ENCODE measurements around the gene CCDC61.

The CCDC61 gene

DNA sequence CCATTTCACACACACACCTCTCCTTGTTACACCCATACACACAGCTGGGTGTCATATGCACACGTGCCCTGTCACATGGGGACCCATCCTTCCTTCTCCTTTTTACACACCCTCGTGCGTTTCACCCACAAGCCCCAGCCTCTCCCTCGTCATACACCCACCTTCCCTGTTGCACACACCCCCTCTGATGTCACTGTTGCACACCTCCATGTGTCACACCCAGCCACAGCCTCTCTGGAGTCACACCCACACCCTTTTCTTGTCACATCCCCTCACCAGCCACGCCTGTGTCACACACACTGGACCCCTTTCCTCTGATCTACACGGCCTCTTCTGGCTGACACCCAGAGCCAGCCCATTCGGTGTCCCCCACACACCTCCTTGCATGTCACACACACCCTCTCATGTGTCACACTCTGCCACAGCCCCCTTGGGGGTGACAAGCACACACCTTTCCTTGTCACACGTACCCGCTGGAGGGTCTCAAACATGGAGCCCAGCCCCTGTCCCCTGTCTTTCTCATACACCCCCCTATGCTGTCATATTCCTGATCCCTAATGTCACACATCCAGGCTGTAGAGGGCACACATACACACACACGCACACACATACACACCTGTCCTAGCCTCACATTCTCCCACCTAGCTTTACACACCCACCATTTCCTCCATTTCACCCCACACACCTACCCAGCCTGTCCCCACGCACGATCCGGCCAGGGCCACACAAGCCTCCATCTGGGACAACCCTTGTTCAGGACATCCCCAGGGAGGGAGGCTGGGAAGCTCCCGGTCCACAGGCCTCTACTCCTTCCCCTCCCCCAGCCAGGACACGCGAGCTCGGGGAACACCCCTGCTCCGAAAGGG is 23.0 kb upstream of the CCDC61 start:
- Histone ChIP-seq H4K5ac (ENCODE audit: low read length) (no peak overlapping the region), H3K9ac (ENCODE audit: low read length) (no peak overlapping the region), H3K4me3 (ENCODE audit: low read length) (no peak overlapping the region), H2BK15ac (replicated peaks; ENCODE audit: low read depth) (no peak overlapping the region), H3K56ac (ENCODE audit: low read length) (no peak overlapping the region), H2AK5ac (ENCODE audit: low read length) (no peak overlapping the region), H4K8ac (ENCODE audit: low read depth, low read length) (no peak overlapping the region), H3K4ac (ENCODE audit: low read depth, low read length) (no peak overlapping the region), H3K27me3 (ENCODE audit: insufficient read depth, low read length, poor library complexity) (no peaks in the 10 kb centered on the region), H2BK120ac (ENCODE audit: low read depth, low read length) (no peak overlapping the region), H3K79me2 (ENCODE audit: control insufficient read depth, insufficient read depth, low read length) (no peaks in the 10 kb centered on the region), H3K79me1 (ENCODE audit: low read length) (no peaks in the 10 kb centered on the region), H3K18ac (ENCODE audit: low read length) (no peak overlapping the region), H2BK5ac (ENCODE audit: low read length) (no peak overlapping the region), H3K27ac (ENCODE audit: low read depth, low read length) (no peak overlapping the region), H3K23ac (ENCODE audit: low read length) (no peak overlapping the region), H3K4me1 (ENCODE audit: control insufficient read depth, low read depth, low read length) (no peaks in the 10 kb centered on the region), H3K4me2 (ENCODE audit: low read length) (no peak overlapping the region), H3K36me3 (ENCODE audit: control insufficient read depth, insufficient read depth, low read length) (no peaks in the 10 kb centered on the region)
- WGBS (ENCODE audit: extremely low coverage, insufficient coverage, low lambda C conversion rate), result no CpG with 5 or more reads among the region's 18 CpGs
- no peak for DNase-seq

DNA sequence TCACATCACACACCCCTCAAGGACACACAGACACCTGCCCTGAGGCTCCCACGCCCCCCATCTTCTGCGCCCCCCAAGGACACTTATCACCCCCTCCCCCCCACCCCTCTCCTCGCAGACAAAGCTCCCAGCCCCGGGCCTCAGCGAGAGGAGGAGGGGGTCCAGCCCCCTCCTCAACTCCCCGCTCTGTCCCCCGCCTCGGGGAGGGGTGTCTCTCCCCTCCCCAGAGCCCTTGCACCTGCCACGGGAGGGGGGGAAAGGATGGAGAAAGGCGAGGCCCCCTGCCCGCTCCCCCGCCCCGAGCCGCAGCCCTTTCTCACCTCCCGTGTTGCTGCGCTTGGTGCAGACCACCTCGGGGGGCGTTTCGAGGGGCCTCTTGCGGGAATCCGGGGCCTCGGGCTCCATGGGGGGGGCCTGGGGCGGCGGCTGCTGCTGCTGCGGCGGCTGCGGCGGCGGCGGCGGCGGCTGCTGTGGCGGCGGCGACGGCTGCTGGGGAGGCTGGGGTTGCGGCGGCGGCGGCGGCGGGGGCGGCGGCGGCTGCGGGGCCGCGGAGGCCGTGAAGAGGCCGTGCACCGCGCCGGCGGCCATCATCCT is 22.2 kb upstream of the CCDC61 start:
- H3K79me1 ChIP-seq (ENCODE audit: low read length), result no peaks in the 10 kb centered on the region
- no peak overlapping the region for H4K5ac ChIP-seq (ENCODE audit: low read length)
- no peak overlapping the region for H3K4me2 ChIP-seq (ENCODE audit: low read length)
- no CpG with 5 or more reads among the region's 54 CpGs for WGBS (ENCODE audit: extremely low coverage, insufficient coverage, low lambda C conversion rate)
- H2BK5ac ChIP-seq (ENCODE audit: low read length), result no peak overlapping the region
- no peak overlapping the region for H3K27ac ChIP-seq (ENCODE audit: low read depth, low read length)
- no peak overlapping the region for H2AK5ac ChIP-seq (ENCODE audit: low read length)
- no peaks in the 10 kb centered on the region for H3K36me3 ChIP-seq (ENCODE audit: control insufficient read depth, insufficient read depth, low read length)
- H2BK15ac ChIP-seq (replicated peaks; ENCODE audit: low read depth), result no peak overlapping the region
- DNase-seq, result no peak
- H3K23ac ChIP-seq (ENCODE audit: low read length), result no peak overlapping the region
- no peak overlapping the region for H2BK120ac ChIP-seq (ENCODE audit: low read depth, low read length)
- H3K56ac ChIP-seq (ENCODE audit: low read length), result no peak overlapping the region
- H3K4me3 ChIP-seq (ENCODE audit: low read length), result no peak overlapping the region
- no peaks in the 10 kb centered on the region for H3K27me3 ChIP-seq (ENCODE audit: insufficient read depth, low read length, poor library complexity)
- no peak overlapping the region for H4K8ac ChIP-seq (ENCODE audit: low read depth, low read length)
- no peak overlapping the region for H3K4ac ChIP-seq (ENCODE audit: low read depth, low read length)
- H3K79me2 ChIP-seq (ENCODE audit: control insufficient read depth, insufficient read depth, low read length), result no peaks in the 10 kb centered on the region
- no peak overlapping the region for H3K9ac ChIP-seq (ENCODE audit: low read length)
- no peak overlapping the region for H3K18ac ChIP-seq (ENCODE audit: low read length)
- no peaks in the 10 kb centered on the region for H3K4me1 ChIP-seq (ENCODE audit: control insufficient read depth, low read depth, low read length)

DNA sequence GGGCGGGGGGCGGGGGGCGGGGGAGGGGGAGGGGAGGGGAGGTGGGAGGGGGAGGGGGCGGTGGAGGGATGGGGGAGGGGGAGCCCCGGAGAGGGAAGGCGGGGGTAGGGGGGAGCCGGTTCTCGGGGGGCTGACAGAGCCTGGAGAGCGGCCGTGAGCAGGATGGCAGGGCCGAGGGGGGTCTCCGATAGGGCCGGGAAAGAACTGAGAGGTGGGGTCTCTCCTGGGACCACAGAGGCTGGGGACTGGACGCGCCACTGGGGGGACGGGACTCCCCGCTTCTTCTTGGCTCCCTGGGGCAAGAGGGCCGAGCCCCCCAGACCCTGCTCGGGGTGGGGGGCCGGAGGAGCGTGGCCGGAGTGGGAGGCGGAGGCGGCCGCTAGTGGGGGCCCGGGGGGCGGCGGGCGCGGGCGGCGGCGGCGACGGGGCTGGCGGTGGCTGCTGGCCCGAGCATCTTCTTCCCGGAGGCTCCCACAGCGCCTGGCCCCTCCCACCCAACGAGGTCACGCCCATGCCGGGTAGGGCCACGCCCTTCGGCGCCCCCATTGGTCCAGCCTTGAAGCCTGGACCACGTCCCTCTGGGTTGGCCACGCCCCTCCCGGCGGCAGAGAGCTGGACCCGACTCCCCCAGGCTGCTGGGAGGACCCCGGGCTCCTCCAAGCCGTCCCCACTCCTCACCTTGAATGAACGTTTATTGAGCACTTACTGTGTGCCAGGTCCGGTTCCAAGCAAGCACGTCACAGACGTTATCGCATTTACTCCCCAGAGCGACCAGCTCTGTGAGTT is 21.5 kb upstream of the CCDC61 start, which contains the start of gene NOVA2:
Gene NOVA2 (minus strand): TSS at position 313 of the 786 bp plus-strand sequence. CDS start 514 bp downstream, outside the sequence.
- no peaks in the 10 kb centered on the region for H3K4me1 ChIP-seq (ENCODE audit: control insufficient read depth, low read depth, low read length)
- no peak within 1 kb of the TSS for H2AK5ac ChIP-seq (ENCODE audit: low read length)
- no peaks in the 10 kb centered on the region for H3K79me1 ChIP-seq (ENCODE audit: low read length)
- no peak within 1 kb of the TSS for H2BK15ac ChIP-seq (replicated peaks; ENCODE audit: low read depth)
- H3K27me3 ChIP-seq (ENCODE audit: insufficient read depth, low read length, poor library complexity), result no peaks in the 10 kb centered on the region
- H3K36me3 ChIP-seq (ENCODE audit: control insufficient read depth, insufficient read depth, low read length), result no peaks in the 10 kb centered on the region
- no peak within 1 kb of the TSS for H4K8ac ChIP-seq (ENCODE audit: low read depth, low read length)
- no peaks in the 10 kb centered on the region for H3K79me2 ChIP-seq (ENCODE audit: control insufficient read depth, insufficient read depth, low read length)
- WGBS (ENCODE audit: extremely low coverage, insufficient coverage, low lambda C conversion rate), result no CpG with 5 or more reads among the region's 58 CpGs
- H4K5ac ChIP-seq (ENCODE audit: low read length), result no peak within 1 kb of the TSS
- DNase-seq, result peak; percentile 89
- no peak within 1 kb of the TSS for H3K56ac ChIP-seq (ENCODE audit: low read length)
- H3K27ac ChIP-seq (ENCODE audit: low read depth, low read length), result no peak within 1 kb of the TSS
- H3K4me3 ChIP-seq (ENCODE audit: low read length), result no peak within 1 kb of the TSS
- no peak within 1 kb of the TSS for H3K23ac ChIP-seq (ENCODE audit: low read length)
- no peak within 1 kb of the TSS for H3K4ac ChIP-seq (ENCODE audit: low read depth, low read length)
- H3K9ac ChIP-seq (ENCODE audit: low read length), result no peak within 1 kb of the TSS
- no peak within 1 kb of the TSS for H2BK5ac ChIP-seq (ENCODE audit: low read length)
- no peak within 1 kb of the TSS for H2BK120ac ChIP-seq (ENCODE audit: low read depth, low read length)
- no peak within 1 kb of the TSS for H3K4me2 ChIP-seq (ENCODE audit: low read length)
- H3K18ac ChIP-seq (ENCODE audit: low read length), result no peak within 1 kb of the TSS

DNA sequence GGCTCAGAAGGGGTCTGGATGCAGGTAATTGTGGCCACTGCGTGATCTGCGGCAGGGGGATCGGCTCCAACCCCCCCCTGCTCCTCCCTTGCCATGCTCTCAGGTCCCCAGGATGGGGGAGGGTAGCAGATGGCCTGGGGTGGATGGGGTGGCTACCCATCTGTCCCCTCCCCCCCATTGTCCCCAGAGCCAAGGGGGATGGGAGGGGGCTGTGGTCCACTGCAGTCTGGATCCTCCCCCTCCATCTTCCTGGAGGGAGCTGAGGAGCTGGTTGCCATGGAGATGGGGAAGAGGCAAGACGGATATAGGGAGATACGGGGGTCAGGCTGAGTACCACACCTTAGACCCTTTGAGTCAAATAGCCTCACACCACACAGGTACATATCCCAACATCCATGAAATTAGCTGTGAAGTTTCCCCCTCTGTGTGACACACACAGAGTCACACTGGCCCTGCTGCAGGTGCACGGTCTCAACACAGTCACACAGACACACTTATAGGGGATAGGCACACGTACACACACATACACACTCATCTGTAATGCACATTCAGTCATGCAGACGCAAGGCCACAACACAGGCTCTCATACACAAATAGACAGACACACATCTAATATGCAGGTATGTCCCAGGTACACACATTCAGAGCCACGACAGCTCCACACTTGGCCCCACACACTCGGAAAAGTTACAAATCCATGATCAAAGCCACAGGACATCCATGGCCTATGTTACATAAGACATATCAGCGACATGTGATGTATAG is 19.8 kb upstream of the CCDC61 start:
- no peak overlapping the region for H4K8ac ChIP-seq (ENCODE audit: low read depth, low read length)
- H3K27me3 ChIP-seq (ENCODE audit: insufficient read depth, low read length, poor library complexity), result no peaks in the 10 kb centered on the region
- no peaks in the 10 kb centered on the region for H3K36me3 ChIP-seq (ENCODE audit: control insufficient read depth, insufficient read depth, low read length)
- no peak for DNase-seq
- no peak overlapping the region for H3K4me3 ChIP-seq (ENCODE audit: low read length)
- H3K56ac ChIP-seq (ENCODE audit: low read length), result no peak overlapping the region
- H3K27ac ChIP-seq (ENCODE audit: low read depth, low read length), result no peak overlapping the region
- H2BK5ac ChIP-seq (ENCODE audit: low read length), result no peak overlapping the region
- no peak overlapping the region for H2BK15ac ChIP-seq (replicated peaks; ENCODE audit: low read depth)
- no peak overlapping the region for H2BK120ac ChIP-seq (ENCODE audit: low read depth, low read length)
- WGBS (ENCODE audit: extremely low coverage, insufficient coverage, low lambda C conversion rate), result no CpG with 5 or more reads among the region's 11 CpGs
- no peaks in the 10 kb centered on the region for H3K79me2 ChIP-seq (ENCODE audit: control insufficient read depth, insufficient read depth, low read length)
- no peak overlapping the region for H2AK5ac ChIP-seq (ENCODE audit: low read length)
- H3K9ac ChIP-seq (ENCODE audit: low read length), result no peak overlapping the region
- H3K4me2 ChIP-seq (ENCODE audit: low read length), result no peak overlapping the region
- no peak overlapping the region for H3K23ac ChIP-seq (ENCODE audit: low read length)
- no peak overlapping the region for H3K18ac ChIP-seq (ENCODE audit: low read length)
- no peak overlapping the region for H3K4ac ChIP-seq (ENCODE audit: low read depth, low read length)
- H4K5ac ChIP-seq (ENCODE audit: low read length), result no peak overlapping the region
- H3K4me1 ChIP-seq (ENCODE audit: control insufficient read depth, low read depth, low read length), result no peaks in the 10 kb centered on the region
- H3K79me1 ChIP-seq (ENCODE audit: low read length), result no peaks in the 10 kb centered on the region

DNA sequence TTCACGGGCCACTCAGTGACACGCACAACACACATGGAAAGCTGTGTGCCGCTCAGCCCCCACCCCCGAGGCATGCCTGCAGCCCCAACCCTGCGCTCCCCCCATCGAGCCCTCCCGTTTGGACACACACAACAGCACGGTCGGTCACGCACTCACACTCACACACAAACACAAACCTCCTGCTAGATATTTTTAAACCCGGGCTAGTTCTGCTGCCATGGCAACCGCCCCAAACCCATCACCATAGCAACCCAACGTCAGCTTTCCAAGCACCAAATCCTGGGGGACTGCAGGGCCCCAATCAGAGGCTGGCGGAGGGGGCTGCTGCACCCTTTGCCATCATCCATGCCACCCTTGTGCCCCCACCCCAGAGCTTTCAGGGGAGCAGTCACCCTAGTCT is 19.1 kb upstream of the CCDC61 start:
- Histone ChIP-seq H2BK5ac (ENCODE audit: low read length) (no peak overlapping the region), H3K79me1 (ENCODE audit: low read length) (no peaks in the 10 kb centered on the region), H2AK5ac (ENCODE audit: low read length) (no peak overlapping the region), H3K36me3 (ENCODE audit: control insufficient read depth, insufficient read depth, low read length) (no peaks in the 10 kb centered on the region), H2BK15ac (replicated peaks; ENCODE audit: low read depth) (no peak overlapping the region), H3K27ac (ENCODE audit: low read depth, low read length) (no peak overlapping the region), H3K4ac (ENCODE audit: low read depth, low read length) (no peak overlapping the region), H3K4me3 (ENCODE audit: low read length) (no peak overlapping the region), H3K18ac (ENCODE audit: low read length) (no peak overlapping the region), H3K4me2 (ENCODE audit: low read length) (no peak overlapping the region), H3K27me3 (ENCODE audit: insufficient read depth, low read length, poor library complexity) (no peaks in the 10 kb centered on the region), H3K79me2 (ENCODE audit: control insufficient read depth, insufficient read depth, low read length) (no peaks in the 10 kb centered on the region), H3K9ac (ENCODE audit: low read length) (no peak overlapping the region), H4K8ac (ENCODE audit: low read depth, low read length) (no peak overlapping the region), H3K23ac (ENCODE audit: low read length) (no peak overlapping the region), H2BK120ac (ENCODE audit: low read depth, low read length) (no peak overlapping the region), H3K56ac (ENCODE audit: low read length) (no peak overlapping the region), H4K5ac (ENCODE audit: low read length) (no peak overlapping the region), H3K4me1 (ENCODE audit: control insufficient read depth, low read depth, low read length) (no peaks in the 10 kb centered on the region)
- no peak for DNase-seq
- WGBS (ENCODE audit: extremely low coverage, insufficient coverage, low lambda C conversion rate), result no CpG with 5 or more reads among the region's 14 CpGs
